K562 (cell line): ENCODE results near the gene RAB25. TPM values are rescaled to one million over a fixed set of nuclear protein-coding genes. Genes with fewer than 3 reads are reported as not detected.

ENCODE experiments used
- BDP1 ChIP-seq: IDR thresholded peaks from 3 replicates; pipeline ENCODE4 v1.6.1; 2011; ENCODE audit not compliant: insufficient read length, insufficient read depth
- CREB5 ChIP-seq: fragments of 250-450 bp; sonication (Bioruptor Pico); IDR thresholded peaks from 2 replicates; pipeline ENCODE4 v1.5.0; 2020; ENCODE audit warnings: mild to moderate bottlenecking
- ETS2 ChIP-seq: IDR thresholded peaks from 2 replicates; pipeline ENCODE4 v1.6.1; 2016; ENCODE audit warnings: borderline replicate concordance, missing genetic modification characterization, mild to moderate bottlenecking, moderate library complexity, missing compliant biosample characterization; ENCODE audit not compliant: poor library complexity, severe bottlenecking
- KAT8 ChIP-seq: fragments of 450-650 bp; IDR thresholded peaks from 2 replicates; pipeline ENCODE4 v1.6.1; 2016; ENCODE audit warnings: low read depth, mild to moderate bottlenecking
- KDM5B ChIP-seq: fragments of 200-600 bp; sonication (generic); IDR thresholded peaks from 2 replicates; pipeline ENCODE4 v1.6.1; 2012; ENCODE audit warnings: low read depth, mild to moderate bottlenecking, moderate library complexity, low read length, control low read depth, inconsistent platforms; ENCODE audit not compliant: insufficient replicate concordance
- MAX ChIP-seq: sonication (generic); formaldehyde crosslinking; IDR thresholded peaks from 2 replicates; pipeline ENCODE4 v1.9.0; 2022; ENCODE audit warnings: mild to moderate bottlenecking, missing genetic modification reagents
- MAZ ChIP-seq, 2 experiments: fragments of 450-650 bp in 1 of 2; sonication (generic) in 1 of 2; formaldehyde crosslinking; IDR thresholded peaks in 1 of 2; conservative IDR thresholded peaks in 1 of 2; 2 replicates each; pipeline versions ENCODE4 v1.4.0 to v1.5.0; 2020; ENCODE audit warnings: mild to moderate bottlenecking in 1 of 2, missing genetic modification reagents in 1 of 2
- PTTG1 ChIP-seq: fragments of 450-650 bp; IDR thresholded peaks from 2 replicates; pipeline ENCODE4 v1.6.1; 2016; ENCODE audit warnings: low read depth, mild to moderate bottlenecking, missing genetic modification characterization, missing compliant biosample characterization
- PURB ChIP-seq: sonication (generic); formaldehyde crosslinking; IDR thresholded peaks from 2 replicates; pipeline ENCODE4 v1.9.0; 2021; ENCODE audit warnings: low read depth, mild to moderate bottlenecking, missing genetic modification reagents
- REST ChIP-seq, 2 experiments: fragments of 450-650 bp; formaldehyde crosslinking in 1 of 2; IDR thresholded peaks; 2 replicates each; pipeline versions ENCODE4 v1.4.0 to v1.6.1; 2014 to 2020; ENCODE audit warnings: mild to moderate bottlenecking in 2 of 2, borderline replicate concordance in 1 of 2, low read depth in 1 of 2
- SMC3 ChIP-seq: conservative IDR thresholded peaks from 2 replicates; pipeline ENCODE4 v1.6.1; 2011; ENCODE audit warnings: low read depth, low read length, improper control_type of control experiment; ENCODE audit not compliant: insufficient read depth
- TAF1 ChIP-seq: IDR thresholded peaks from 2 replicates; pipeline ENCODE4 v1.6.1; 2011; ENCODE audit warnings: mild to moderate bottlenecking, low read length, moderate library complexity; ENCODE audit not compliant: insufficient read depth, control insufficient read depth, severe bottlenecking; ENCODE audit errors: extremely low read depth
- ZNF134 ChIP-seq: fragments of 250-450 bp; sonication (Bioruptor Pico); conservative IDR thresholded peaks from 2 replicates; pipeline ENCODE4 v1.4.0; 2020
- polyA plus RNA-seq, 8 experiments: library from polyadenylated mRNA; depleted of rRNA in 4 of 8; stranded (reverse) in 5 of 8; unstranded in 3 of 8; fragments of >200 nt; fragmentation: Nextera tagmentation in 2 of 8; fragmentation: Illumina TruSeq in 1 of 8; extraction: Ambion mirVana in 2 of 8; extraction: Trizol in 1 of 8; gene quantifications; 2 replicates each; pipeline versions ENCODE4 v1.2.1 to v1.2.3, GENCODE V29; 2011 to 2014; ENCODE audit warnings: inconsistent platforms in 1 of 8, missing spikeins in 1 of 8
- total RNA-seq, 7 experiments: library from RNA; depleted of rRNA in 6 of 7; stranded (reverse); fragments of >200 nt in 6 of 7; fragmentation: Illumina TruSeq in 2 of 7; extraction: Trizol in 2 of 7; gene quantifications; 2 replicates each; pipeline versions ENCODE4 v1.2.1 to v1.2.3, GENCODE V29; 2011 to 2021; ENCODE audit warnings: low replicate concordance in 1 of 7
- TF ChIP-seq, protein P1 (sequence below): sonication (generic); formaldehyde crosslinking; IDR thresholded peaks from 2 replicates; pipeline ENCODE4 v1.8.1; 2022; ENCODE audit warnings: missing genetic modification reagents

RAB25 gene
- total and polyA plus RNA-seq, 9 of the 15 experiments (the other 6 are each of a cell fraction or from before 2014, with no cell fraction given), result 0.10 to 0.27 (median 0.13) TPM; not detected in 6

DNA sequence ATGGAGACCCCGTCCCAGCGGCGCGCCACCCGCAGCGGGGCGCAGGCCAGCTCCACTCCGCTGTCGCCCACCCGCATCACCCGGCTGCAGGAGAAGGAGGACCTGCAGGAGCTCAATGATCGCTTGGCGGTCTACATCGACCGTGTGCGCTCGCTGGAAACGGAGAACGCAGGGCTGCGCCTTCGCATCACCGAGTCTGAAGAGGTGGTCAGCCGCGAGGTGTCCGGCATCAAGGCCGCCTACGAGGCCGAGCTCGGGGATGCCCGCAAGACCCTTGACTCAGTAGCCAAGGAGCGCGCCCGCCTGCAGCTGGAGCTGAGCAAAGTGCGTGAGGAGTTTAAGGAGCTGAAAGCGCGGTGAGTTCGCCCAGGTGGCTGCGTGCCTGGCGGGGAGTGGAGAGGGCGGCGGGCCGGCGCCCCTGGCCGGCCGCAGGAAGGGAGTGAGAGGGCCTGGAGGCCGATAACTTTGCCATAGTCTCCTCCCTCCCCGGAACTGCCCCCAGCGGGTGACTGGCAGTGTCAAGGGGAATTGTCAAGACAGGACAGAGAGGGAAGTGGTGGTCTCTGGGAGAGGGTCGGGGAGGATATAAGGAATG lies 54.1 kb downstream of the RAB25 start (continued):
- TF ChIP-seq, protein P1, sequence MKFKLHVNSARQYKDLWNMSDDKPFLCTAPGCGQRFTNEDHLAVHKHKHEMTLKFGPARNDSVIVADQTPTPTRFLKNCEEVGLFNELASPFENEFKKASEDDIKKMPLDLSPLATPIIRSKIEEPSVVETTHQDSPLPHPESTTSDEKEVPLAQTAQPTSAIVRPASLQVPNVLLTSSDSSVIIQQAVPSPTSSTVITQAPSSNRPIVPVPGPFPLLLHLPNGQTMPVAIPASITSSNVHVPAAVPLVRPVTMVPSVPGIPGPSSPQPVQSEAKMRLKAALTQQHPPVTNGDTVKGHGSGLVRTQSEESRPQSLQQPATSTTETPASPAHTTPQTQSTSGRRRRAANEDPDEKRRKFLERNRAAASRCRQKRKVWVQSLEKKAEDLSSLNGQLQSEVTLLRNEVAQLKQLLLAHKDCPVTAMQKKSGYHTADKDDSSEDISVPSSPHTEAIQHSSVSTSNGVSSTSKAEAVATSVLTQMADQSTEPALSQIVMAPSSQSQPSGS (CRISPR knock-in tag), result no peak
- TF ChIP-seq KAT8 (no peak), REST (IDR thresholded peaks at IDR 0.05; ENCODE audit: borderline replicate concordance) (0 out of 2 replicates have a peak, but pooled peaks have one; percentile 2), REST (CRISPR knock-in tag; IDR thresholded peaks at IDR 0.05; ENCODE audit: low read depth) (no peak; the same call in 1 of the 2 replicates), ZNF134 (CRISPR knock-in tag) (no peak), CREB5 (CRISPR knock-in tag) (no peak), KDM5B (peak; percentile 59), SMC3 (no peak), PURB (no peak), PTTG1 (no peak), MAX (CRISPR knock-in tag) (peak; percentile 32), BDP1 (no peak), TAF1 (peak; percentile 47), ETS2 (tag) (no peak), MAZ (CRISPR knock-in tag; conservative IDR thresholded peaks at IDR 0.05 in 1 of 2, IDR thresholded peaks at IDR 0.05 in 1 of 2) (peak in 1 of 2 experiments; percentile 68; a peak in 1 of 4 replicates)
